GM12801 (cell line): ENCODE data around the gene SERTAD2.

ENCODE experiments used
- CTCF ChIP-seq: IDR thresholded peaks from one replicate; pipeline ENCODE4 v1.5.1; 2011; ENCODE audit warnings: control low read depth; ENCODE audit not compliant: insufficient read length; ENCODE audit errors: extremely low read depth

The SERTAD2 gene

DNA sequence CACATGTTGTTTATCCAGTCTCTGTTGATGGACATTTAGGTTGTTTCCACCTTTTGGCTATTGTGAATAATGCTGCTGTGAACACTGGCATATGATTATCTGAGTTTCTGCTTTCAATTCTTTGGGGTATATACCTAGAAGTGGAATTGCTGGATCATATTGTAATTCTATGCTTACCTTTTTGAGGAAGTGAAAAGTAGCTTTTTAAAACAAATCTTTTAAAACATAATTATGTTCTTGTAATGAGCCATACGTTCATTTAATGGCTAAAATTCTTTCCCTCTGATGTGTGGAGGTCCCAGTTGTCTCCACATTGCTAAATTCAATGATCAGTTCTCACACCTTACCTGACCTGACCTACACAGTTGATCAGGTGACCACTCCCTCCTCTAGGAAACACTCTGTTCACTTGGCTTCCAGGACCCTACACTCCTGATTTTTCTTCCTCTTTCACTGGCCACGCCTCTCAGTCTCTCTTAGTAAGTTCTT is 27.8 kb upstream of the SERTAD2 start:
- TF ChIP-seq CTCF, result no peak

- TF ChIP-seq CTCF, result no peak
These were observed 26.1 kb upstream of the SERTAD2 start for GRCh38 chr2:64679673-64680425.

GRCh38 chr2:64678771-64679590 is 25.3 kb upstream of the SERTAD2 start:
- no peak for TF ChIP-seq CTCF

DNA sequence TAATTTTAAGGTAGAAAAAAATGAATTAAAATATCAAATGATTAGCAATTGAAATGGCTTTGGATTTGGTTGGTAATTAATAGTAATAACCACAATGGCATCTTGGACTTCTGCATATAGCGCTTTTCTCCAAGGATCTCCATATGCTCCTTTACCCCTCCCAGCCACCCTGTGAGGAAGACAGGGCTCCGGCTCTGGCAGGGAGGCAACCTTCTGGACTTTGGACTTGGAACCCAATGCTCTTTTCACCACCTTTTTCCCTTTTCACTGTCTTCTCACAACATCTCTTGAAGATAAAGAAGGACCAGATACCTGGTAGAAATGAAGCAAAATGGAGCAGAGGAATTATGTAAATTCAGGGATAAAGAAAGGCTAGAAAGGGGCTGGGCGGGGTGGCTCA is 23.8 kb upstream of the SERTAD2 start:
- no peak for TF ChIP-seq CTCF

DNA sequence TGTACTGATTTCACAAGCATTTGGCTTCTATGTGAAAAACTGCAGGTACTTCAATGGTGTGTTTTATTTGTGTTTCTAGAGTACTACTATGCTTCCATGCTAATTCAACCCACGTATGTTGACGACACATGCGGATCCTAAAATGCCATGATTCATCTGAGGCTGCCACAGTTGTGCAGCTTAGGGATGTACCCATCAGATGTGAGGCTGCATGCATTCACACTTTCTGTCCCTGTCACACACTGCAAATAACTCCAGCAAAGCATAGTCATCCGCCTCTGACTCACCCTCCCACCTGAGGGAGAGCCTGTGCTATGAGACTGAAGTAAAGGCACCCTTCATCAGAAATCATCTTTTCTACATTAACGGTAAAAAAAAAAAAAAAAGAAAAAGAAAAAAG is 22.1 kb upstream of the SERTAD2 start:
- no peak for TF ChIP-seq CTCF

DNA sequence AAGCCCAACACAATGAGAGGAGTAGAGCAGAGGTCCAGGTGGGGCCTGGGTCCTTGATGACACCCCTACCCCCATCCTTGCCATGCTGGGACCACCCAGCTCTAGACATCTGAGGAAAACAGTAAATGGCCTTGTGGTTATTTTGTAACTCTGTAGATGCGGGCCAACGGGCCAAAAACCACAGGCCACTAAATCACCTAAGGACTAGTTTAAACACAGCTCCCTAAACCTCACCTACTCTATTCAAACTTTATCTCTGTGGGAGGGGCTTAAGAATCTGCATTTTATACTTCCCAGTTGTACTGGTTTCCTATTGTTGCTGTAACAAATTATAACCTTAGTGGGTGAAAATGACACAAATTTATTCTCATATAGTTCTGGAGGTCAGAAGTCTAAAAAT is 19.0 kb upstream of the SERTAD2 start:
- no peak for TF ChIP-seq CTCF

- TF ChIP-seq CTCF, result no peak
These were observed 16.3 kb upstream of the SERTAD2 start for GRCh38 chr2:64670047-64670446.
